ENCODE measurements around the gene CYP27C1. TPM values are rescaled to one million over a fixed set of nuclear protein-coding genes. Genes with fewer than 3 reads are reported as not detected.

Gene CYP27C1
- total and polyA plus RNA-seq, 2 donors (not counting 1 experiment from before 2014, with no cell fraction given), result 0.07 TPM; not detected in 1

- Histone ChIP-seq H2AFZ (ENCODE audit: low read length) (no peak overlapping the region), H3K27me3 (ENCODE audit: control insufficient read depth, insufficient read depth, low read length) (peaks cover 13% of the 10 kb centered on the region), H3K27ac (ENCODE audit: insufficient read depth, low read length) (no peak overlapping the region), H3K9me3 (ENCODE audit: control insufficient read depth, insufficient read depth, low read depth, low read length) (no peaks in the 10 kb centered on the region), H3K4me1 (ENCODE audit: control insufficient read depth, extremely low read depth, insufficient read depth, low read length) (no peaks in the 10 kb centered on the region), H3K36me3 (ENCODE audit: control insufficient read depth, insufficient read depth, low read length) (no peaks in the 10 kb centered on the region), H3K4me3 (replicated peaks in 1 of 4; ENCODE audit: control extremely low read depth in 1 of 4, insufficient read depth in 1 of 4, low read depth in 3 of 4, low read length in 4 of 4) (no peak overlapping the region), H3K4me2 (ENCODE audit: extremely low read depth, insufficient read depth, low read length) (no peak overlapping the region), H3K9ac (ENCODE audit: insufficient read depth, low read length) (no peak overlapping the region), H4K20me1 (ENCODE audit: control insufficient read depth, extremely low read depth, insufficient read depth, low read length) (no peaks in the 10 kb centered on the region), H3K79me2 (ENCODE audit: control insufficient read depth, insufficient read depth, low read length) (no peaks in the 10 kb centered on the region)
- no peak for DNase-seq (ENCODE audit: low read depth in 2 of 2)
- no peak for TF ChIP-seq EZH2 (IDR thresholded peaks at IDR 0.05; ENCODE audit: low read length, missing control alignments)
- peak in 1 of 2 donors; percentile 29 for TF ChIP-seq CTCF (conservative IDR thresholded peaks at IDR 0.05 in 1 of 2, IDR thresholded peaks at IDR 0.05 in 1 of 2; ENCODE audit: low read depth in 1 of 2, low read length in 2 of 2)
These were observed 23.1 kb downstream of the CYP27C1 start for GRCh38 chr2:127196998-127197397.

- Histone ChIP-seq H4K20me1 (ENCODE audit: control insufficient read depth, extremely low read depth, insufficient read depth, low read length) (no peaks in the 10 kb centered on the region), H3K4me2 (ENCODE audit: extremely low read depth, insufficient read depth, low read length) (no peak overlapping the region), H3K79me2 (ENCODE audit: control insufficient read depth, insufficient read depth, low read length) (no peaks in the 10 kb centered on the region), H3K9me3 (ENCODE audit: control insufficient read depth, insufficient read depth, low read depth, low read length) (no peaks in the 10 kb centered on the region), H2AFZ (ENCODE audit: low read length) (no peak overlapping the region), H3K4me3 (replicated peaks in 1 of 4; ENCODE audit: control extremely low read depth in 1 of 4, insufficient read depth in 1 of 4, low read depth in 3 of 4, low read length in 4 of 4) (no peak overlapping the region), H3K9ac (ENCODE audit: insufficient read depth, low read length) (no peak overlapping the region), H3K27ac (ENCODE audit: insufficient read depth, low read length) (no peak overlapping the region), H3K4me1 (ENCODE audit: control insufficient read depth, extremely low read depth, insufficient read depth, low read length) (no peaks in the 10 kb centered on the region), H3K36me3 (ENCODE audit: control insufficient read depth, insufficient read depth, low read length) (no peaks in the 10 kb centered on the region), H3K27me3 (ENCODE audit: control insufficient read depth, insufficient read depth, low read length) (peaks cover 13% of the 10 kb centered on the region)
- TF ChIP-seq EZH2 (IDR thresholded peaks at IDR 0.05; ENCODE audit: low read length, missing control alignments) (no peak), CTCF (conservative IDR thresholded peaks at IDR 0.05 in 1 of 2, IDR thresholded peaks at IDR 0.05 in 1 of 2; ENCODE audit: low read depth in 1 of 2, low read length in 2 of 2) (no peak)
- no peak for DNase-seq (ENCODE audit: low read depth in 2 of 2)
These were observed 23.6 kb downstream of the CYP27C1 start for GRCh38 chr2:127196549-127196948.

- Histone ChIP-seq H3K27ac (ENCODE audit: insufficient read depth, low read length) (no peak overlapping the region), H3K4me1 (ENCODE audit: control insufficient read depth, extremely low read depth, insufficient read depth, low read length) (no peaks in the 10 kb centered on the region), H3K79me2 (ENCODE audit: control insufficient read depth, insufficient read depth, low read length) (no peaks in the 10 kb centered on the region), H2AFZ (ENCODE audit: low read length) (no peak overlapping the region), H3K4me2 (ENCODE audit: extremely low read depth, insufficient read depth, low read length) (no peak overlapping the region), H3K9me3 (ENCODE audit: control insufficient read depth, insufficient read depth, low read depth, low read length) (no peaks in the 10 kb centered on the region), H3K9ac (ENCODE audit: insufficient read depth, low read length) (no peak overlapping the region), H3K27me3 (ENCODE audit: control insufficient read depth, insufficient read depth, low read length) (peaks cover 13% of the 10 kb centered on the region), H3K4me3 (replicated peaks in 1 of 4; ENCODE audit: control extremely low read depth in 1 of 4, insufficient read depth in 1 of 4, low read depth in 3 of 4, low read length in 4 of 4) (no peak overlapping the region), H3K36me3 (ENCODE audit: control insufficient read depth, insufficient read depth, low read length) (no peaks in the 10 kb centered on the region), H4K20me1 (ENCODE audit: control insufficient read depth, extremely low read depth, insufficient read depth, low read length) (no peaks in the 10 kb centered on the region)
- no peak for TF ChIP-seq CTCF (conservative IDR thresholded peaks at IDR 0.05 in 1 of 2, IDR thresholded peaks at IDR 0.05 in 1 of 2; ENCODE audit: low read depth in 1 of 2, low read length in 2 of 2)
- no peak for TF ChIP-seq EZH2 (IDR thresholded peaks at IDR 0.05; ENCODE audit: low read length, missing control alignments)
- DNase-seq (ENCODE audit: low read depth in 2 of 2), result no peak
These were observed 24.7 kb downstream of the CYP27C1 start for GRCh38 chr2:127195140-127196074.
